Thyroid gland (tissue), 4 donors: ENCODE results near the gene SRGAP1. TPM values are rescaled to one million over a fixed set of nuclear protein-coding genes. Genes with fewer than 3 reads are reported as not detected.

Source experiments
- DNase-seq, 2 donors: peaks; one replicate each; pipeline ENCODE4 v3.0.0-alpha.2; 2019
- H3K27ac ChIP-seq, 3 donors: fragments of 200-600 bp; sonication (generic); 1 replicate in 2 of 3; 2 replicates in 1 of 3; pipeline ENCODE4 v1.5.1; 2016 to 2019; ENCODE audit warnings: mild to moderate bottlenecking in 1 of 3, moderate library complexity in 1 of 3
- H3K27me3 ChIP-seq: fragments of 200-600 bp; sonication (generic); one replicate; pipeline ENCODE4 v1.5.1; 2019
- H3K36me3 ChIP-seq, 2 donors: fragments of 200-600 bp; sonication (generic); one replicate each; pipeline ENCODE4 v1.5.1; 2016 to 2019
- H3K4me1 ChIP-seq, 2 donors: fragments of 200-600 bp; sonication (generic); one replicate each; pipeline ENCODE4 v1.5.1; 2017 to 2019
- H3K4me3 ChIP-seq, 3 donors: fragments of 200-600 bp; sonication (generic); replicated peaks in 1 of 3; 1 replicate in 2 of 3; 2 replicates in 1 of 3; pipeline ENCODE4 v1.5.1; 2016; ENCODE audit warnings: mild to moderate bottlenecking in 1 of 3
- H3K9me3 ChIP-seq: fragments of 200-600 bp; sonication (generic); one replicate; pipeline ENCODE4 v1.5.1; 2017
- CTCF ChIP-seq, 6 experiments: fragments of 200-600 bp in 3 of 6; fragments of 450-650 bp in 3 of 6; sonication (generic) in 3 of 6; IDR thresholded peaks; one replicate each; pipeline ENCODE4 v1.5.1; 2016 to 2019; ENCODE audit warnings: antibody characterized with exemption in 6 of 6, mild to moderate bottlenecking in 2 of 6, inconsistent platforms in 1 of 6, moderate library complexity in 1 of 6
- POLR2A ChIP-seq, 2 donors: fragments of 450-650 bp; IDR thresholded peaks; one replicate each; pipeline ENCODE4 v1.6.1; 2017; ENCODE audit warnings: antibody characterized with exemption in 2 of 2, mild to moderate bottlenecking in 2 of 2, moderate library complexity in 1 of 2
- WGBS, 2 donors: methylation state at CpG; one replicate each; pipeline ENCODE4 v1.1.5; 2017; 5-methylcytosine and 5-hydroxymethylcytosine counted together
- intact Hi-C: fragments of 100-400 bp; cut with DNase I; formaldehyde crosslinking; loops from one replicate; pipeline ENCODE4 v1.15.1; 2023
- total RNA-seq, 4 donors: library from RNA; depleted of rRNA; stranded (reverse); fragments of >200 nt; gene quantifications; one replicate each; pipeline ENCODE4 v1.2.3, GENCODE V29; 2016

SRGAP1 gene
- total RNA-seq, 4 donors from 2014 or later, result 14.1 to 26.3 (median 20.9) TPM

- Histone ChIP-seq H3K36me3 (no peaks in the 10 kb centered on the region), H3K4me3 (no peak overlapping the region)
Measured at GRCh38 chr12:63955831-63956666, 111.5 kb downstream of the SRGAP1 start.

GRCh38 chr12:63957496-63957895 is 113.0 kb downstream of the SRGAP1 start:
- intact Hi-C loops, result no loop called here
- no peaks in the 10 kb centered on the region for H3K9me3 ChIP-seq
- TF ChIP-seq POLR2A (IDR thresholded peaks at IDR 0.05) (no peak), CTCF (IDR thresholded peaks at IDR 0.05) (no peak)
- no peak for DNase-seq
- peaks cover 15 to 29% of the 10 kb centered on the region in 2 donors for H3K4me1 ChIP-seq
- no peak overlapping the region for H3K4me3 ChIP-seq
- no peaks in the 10 kb centered on the region for H3K36me3 ChIP-seq
- peak overlapping the region in 1 of 3 donors; percentile 87 for H3K27ac ChIP-seq
- 90 to 96% methylated on average over 5 of the region's 5 CpGs for WGBS, 2 donors
- no peaks in the 10 kb centered on the region for H3K27me3 ChIP-seq

More at GRCh38 chr12:63955831-63956666, 111.5 kb downstream of the SRGAP1 start:
- WGBS, 2 donors, result 25 to 30% methylated on average over 9 of the region's 9 CpGs
- peaks cover 23 to 26% of the 10 kb centered on the region in 2 donors for H3K4me1 ChIP-seq
- H3K27me3 ChIP-seq, result no peaks in the 10 kb centered on the region
- TF ChIP-seq POLR2A (IDR thresholded peaks at IDR 0.05), result peak in 1 of 2 donors; percentile 13
- TF ChIP-seq CTCF (IDR thresholded peaks at IDR 0.05), result no peak
- intact Hi-C loops, result no loop called here
- H3K9me3 ChIP-seq, result no peaks in the 10 kb centered on the region
- DNase-seq, result peak; percentile 82 to 86
- H3K27ac ChIP-seq, result peak overlapping the region; percentile 69 to 87 (median 76)

GRCh38 chr12:63958876-63959580 is 114.5 kb downstream of the SRGAP1 start:
- Histone ChIP-seq H3K27ac (no peak overlapping the region), H3K36me3 (no peaks in the 10 kb centered on the region), H3K4me3 (no peak overlapping the region), H3K9me3 (no peaks in the 10 kb centered on the region), H3K4me1 (peaks cover 20 to 32% of the 10 kb centered on the region in 2 donors), H3K27me3 (no peaks in the 10 kb centered on the region)
- intact Hi-C loops, result no loop called here
- TF ChIP-seq POLR2A (IDR thresholded peaks at IDR 0.05) (no peak), CTCF (IDR thresholded peaks at IDR 0.05) (no peak)
- DNase-seq, result no peak
- WGBS, 2 donors, result 89 to 93% methylated on average over 3 of the region's 3 CpGs

GRCh38 chr12:63961048-63961447 is 116.5 kb downstream of the SRGAP1 start:
- no peak for TF ChIP-seq CTCF (IDR thresholded peaks at IDR 0.05)
- DNase-seq, result no peak
- H3K27me3 ChIP-seq, result no peaks in the 10 kb centered on the region
- peaks cover 16 to 26% of the 10 kb centered on the region in 2 donors for H3K4me1 ChIP-seq
- H3K36me3 ChIP-seq, result no peaks in the 10 kb centered on the region
- intact Hi-C loops, result no loop called here
- WGBS, 2 donors, result 95 to 96% methylated on average over 5 of the region's 5 CpGs
- H3K4me3 ChIP-seq, result no peak overlapping the region
- H3K27ac ChIP-seq, result peak overlapping the region in 1 of 3 donors; percentile 15
- no peaks in the 10 kb centered on the region for H3K9me3 ChIP-seq

- no peak overlapping the region for H3K4me3 ChIP-seq
- peaks cover 16 to 21% of the 10 kb centered on the region in 2 donors for H3K4me1 ChIP-seq
- DNase-seq, result no peak
- no peaks in the 10 kb centered on the region for H3K9me3 ChIP-seq
- TF ChIP-seq CTCF (IDR thresholded peaks at IDR 0.05) (no peak), POLR2A (IDR thresholded peaks at IDR 0.05) (no peak)
- WGBS, 2 donors, result 89 to 90% methylated on average over 3 of the region's 3 CpGs
- no peaks in the 10 kb centered on the region for H3K36me3 ChIP-seq
- H3K27ac ChIP-seq, result peak overlapping the region in 1 of 3 donors; percentile 15
- H3K27me3 ChIP-seq, result no peaks in the 10 kb centered on the region
- intact Hi-C loops, result no loop called here
Measured at GRCh38 chr12:63961543-63961942, 117.0 kb downstream of the SRGAP1 start.
